NB4 (cell line): ENCODE measurements around the gene SPATA2.

Experiments used
- CTCF ChIP-seq: IDR thresholded peaks from one replicate; pipeline ENCODE4 v1.5.1; 2012; ENCODE audit warnings: low read depth, low read length
- MYC ChIP-seq: IDR thresholded peaks from 2 replicates; pipeline ENCODE4 v1.6.1; 2011; ENCODE audit warnings: low read depth, low read length
- POLR2A ChIP-seq: IDR thresholded peaks from 2 replicates; pipeline ENCODE4 v1.6.1; 2011; ENCODE audit warnings: mild to moderate bottlenecking; ENCODE audit not compliant: insufficient read length; ENCODE audit errors: extremely low read depth

DNA sequence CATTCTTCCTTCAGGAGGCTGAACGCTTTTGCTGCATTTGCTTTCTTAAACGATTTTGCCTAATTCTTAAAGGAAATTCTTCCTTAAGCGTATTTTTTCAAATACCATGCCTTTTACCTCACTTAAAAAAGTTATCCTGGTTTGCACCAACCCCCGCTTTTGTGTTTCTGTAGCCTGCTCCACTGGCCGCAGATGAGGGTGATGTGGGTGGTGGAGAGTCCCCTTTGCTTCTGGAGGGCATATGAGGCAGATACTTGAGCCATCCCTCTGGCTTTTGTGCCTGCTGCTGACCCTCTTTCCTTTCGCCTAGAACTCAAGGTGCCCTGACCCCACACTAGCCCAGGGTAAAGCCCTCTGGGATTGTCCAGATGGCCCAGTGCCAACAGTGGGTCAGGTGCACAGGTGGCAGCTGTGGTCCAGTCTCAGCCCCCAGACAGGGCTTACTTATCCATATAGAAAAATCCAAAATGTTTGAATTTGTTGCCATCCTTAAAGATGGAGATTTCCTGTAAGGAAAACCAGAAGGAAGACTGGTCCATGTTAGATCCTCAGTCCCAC lies 43.9 kb downstream of the SPATA2 start:
- no peak for TF ChIP-seq POLR2A
- no peak for TF ChIP-seq CTCF
- no peak for TF ChIP-seq MYC
